SK-N-SH (cell line): Measurements from ENCODE around the gene IWS1.

Experiments
- EP300 ChIP-seq, 2 experiments: IDR thresholded peaks; 2 replicates each; pipeline versions ENCODE4 v1.4.0 to v1.6.1; 2012; ENCODE audit warnings: borderline replicate concordance in 1 of 2, low read depth in 1 of 2, low read length in 1 of 2
- FOSL2 ChIP-seq: IDR thresholded peaks from 2 replicates; pipeline ENCODE4 v1.4.0; 2012; ENCODE audit warnings: low read depth, mild to moderate bottlenecking, moderate library complexity, borderline replicate concordance
- POLR2AphosphoS5 ChIP-seq: IDR thresholded peaks from 2 replicates; pipeline ENCODE4 v1.6.1; 2012; ENCODE audit warnings: low read depth, low read length
- TF ChIP-seq, protein P1 (sequence below): fragments of 200-600 bp; sonication (generic); IDR thresholded peaks from 2 replicates; pipeline ENCODE4 v1.6.1; 2017; ENCODE audit warnings: antibody characterized with exemption, mild to moderate bottlenecking, moderate library complexity
- TF ChIP-seq, protein P2 (sequence below): fragments of 150-350 bp; IDR thresholded peaks from 2 replicates; pipeline ENCODE4 v1.6.1; 2016; ENCODE audit warnings: mild to moderate bottlenecking, low read depth, low read length

DNA sequence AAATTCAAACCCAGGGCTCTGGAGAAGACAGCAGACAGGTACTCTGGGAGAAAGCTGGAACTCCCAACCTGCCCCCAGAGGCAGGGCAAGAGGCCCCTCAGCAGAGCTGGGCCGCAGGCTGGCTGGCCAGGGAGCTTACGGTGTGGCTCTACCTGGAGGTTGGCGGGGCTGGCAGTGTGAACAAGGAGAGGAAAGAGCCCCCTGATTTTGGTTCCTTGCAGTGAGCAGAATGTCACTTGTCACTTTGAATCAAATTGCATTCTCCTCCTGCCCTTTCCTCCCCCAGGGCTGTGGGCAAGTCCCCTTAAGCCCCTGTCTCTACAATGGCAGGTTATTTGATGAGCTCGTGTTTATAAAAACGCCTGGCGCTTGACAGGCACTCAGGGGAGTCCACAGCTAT is 41.8 kb upstream of the IWS1 start:
- no peak for TF ChIP-seq EP300 (IDR thresholded peaks at IDR 0.05; ENCODE audit: borderline replicate concordance in 1 of 2, low read depth in 1 of 2, low read length in 1 of 2)
- TF ChIP-seq, protein P1, sequence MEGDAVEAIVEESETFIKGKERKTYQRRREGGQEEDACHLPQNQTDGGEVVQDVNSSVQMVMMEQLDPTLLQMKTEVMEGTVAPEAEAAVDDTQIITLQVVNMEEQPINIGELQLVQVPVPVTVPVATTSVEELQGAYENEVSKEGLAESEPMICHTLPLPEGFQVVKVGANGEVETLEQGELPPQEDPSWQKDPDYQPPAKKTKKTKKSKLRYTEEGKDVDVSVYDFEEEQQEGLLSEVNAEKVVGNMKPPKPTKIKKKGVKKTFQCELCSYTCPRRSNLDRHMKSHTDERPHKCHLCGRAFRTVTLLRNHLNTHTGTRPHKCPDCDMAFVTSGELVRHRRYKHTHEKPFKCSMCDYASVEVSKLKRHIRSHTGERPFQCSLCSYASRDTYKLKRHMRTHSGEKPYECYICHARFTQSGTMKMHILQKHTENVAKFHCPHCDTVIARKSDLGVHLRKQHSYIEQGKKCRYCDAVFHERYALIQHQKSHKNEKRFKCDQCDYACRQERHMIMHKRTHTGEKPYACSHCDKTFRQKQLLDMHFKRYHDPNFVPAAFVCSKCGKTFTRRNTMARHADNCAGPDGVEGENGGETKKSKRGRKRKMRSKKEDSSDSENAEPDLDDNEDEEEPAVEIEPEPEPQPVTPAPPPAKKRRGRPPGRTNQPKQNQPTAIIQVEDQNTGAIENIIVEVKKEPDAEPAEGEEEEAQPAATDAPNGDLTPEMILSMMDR, result no peak
- no peak for TF ChIP-seq FOSL2
- TF ChIP-seq POLR2AphosphoS5, result no peak
- TF ChIP-seq, protein P2, sequence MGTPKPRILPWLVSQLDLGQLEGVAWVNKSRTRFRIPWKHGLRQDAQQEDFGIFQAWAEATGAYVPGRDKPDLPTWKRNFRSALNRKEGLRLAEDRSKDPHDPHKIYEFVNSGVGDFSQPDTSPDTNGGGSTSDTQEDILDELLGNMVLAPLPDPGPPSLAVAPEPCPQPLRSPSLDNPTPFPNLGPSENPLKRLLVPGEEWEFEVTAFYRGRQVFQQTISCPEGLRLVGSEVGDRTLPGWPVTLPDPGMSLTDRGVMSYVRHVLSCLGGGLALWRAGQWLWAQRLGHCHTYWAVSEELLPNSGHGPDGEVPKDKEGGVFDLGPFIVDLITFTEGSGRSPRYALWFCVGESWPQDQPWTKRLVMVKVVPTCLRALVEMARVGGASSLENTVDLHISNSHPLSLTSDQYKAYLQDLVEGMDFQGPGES, result no peak
